Erythroblast (primary cell): ENCODE results near the gene RPUSD1.

ENCODE experiments used
- GATA1 ChIP-seq: IDR thresholded peaks from 2 replicates; pipeline ENCODE4 v1.6.1; 2011; ENCODE audit warnings: low read depth, mild to moderate bottlenecking, control low read depth, low read length, moderate library complexity
- POLR2A ChIP-seq: IDR thresholded peaks from 2 replicates; pipeline ENCODE4 v1.6.1; 2011; ENCODE audit warnings: mild to moderate bottlenecking, low read length

- TF ChIP-seq POLR2A (no peak), GATA1 (no peak)
Observed at GRCh38 chr16:749010-749409, 39.2 kb downstream of the RPUSD1 start.
